Adrenal gland (tissue), 5 donors: ENCODE results near the gene L2HGDH.

ENCODE experiments used
- POLR2A ChIP-seq, 2 donors: fragments of 450-650 bp; IDR thresholded peaks; one replicate each; pipeline ENCODE4 v1.6.1; 2017; ENCODE audit warnings: antibody characterized with exemption in 2 of 2, mild to moderate bottlenecking in 2 of 2, moderate library complexity in 1 of 2
- TF ChIP-seq, protein P1 (sequence below), 6 experiments: fragments of 450-650 bp in 4 of 6; fragments of 200-600 bp in 2 of 6; sonication (generic) in 1 of 6; IDR thresholded peaks; 1 replicate in 5 of 6; 2 replicates in 1 of 6; pipeline versions ENCODE4 v1.5.1 to v1.8.0; 2016 to 2021; ENCODE audit warnings: antibody characterized with exemption in 6 of 6, mild to moderate bottlenecking in 2 of 6, moderate library complexity in 1 of 6
- donor health status: DM: no; HTN: no; CAD: no.

DNA sequence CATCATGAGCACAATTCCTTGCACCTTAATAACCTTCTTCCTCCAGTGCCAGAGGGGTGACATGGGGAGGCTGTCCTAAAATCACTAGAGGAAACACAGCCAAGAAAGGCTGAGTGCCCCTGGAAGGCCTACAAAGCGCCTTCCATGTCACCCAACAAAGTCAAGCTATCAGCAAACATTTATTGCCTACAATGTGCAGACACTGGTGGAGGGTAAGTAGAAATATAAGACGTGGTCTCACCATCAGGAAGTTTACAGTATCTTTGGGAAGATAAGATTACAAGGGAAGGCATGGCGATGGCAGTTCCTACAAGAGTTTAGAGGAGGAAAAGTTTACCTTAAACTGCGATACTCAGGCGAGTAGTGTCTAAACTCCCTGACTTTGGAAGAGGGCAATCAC is 28.0 kb upstream of the L2HGDH start:
- TF ChIP-seq, protein P1, sequence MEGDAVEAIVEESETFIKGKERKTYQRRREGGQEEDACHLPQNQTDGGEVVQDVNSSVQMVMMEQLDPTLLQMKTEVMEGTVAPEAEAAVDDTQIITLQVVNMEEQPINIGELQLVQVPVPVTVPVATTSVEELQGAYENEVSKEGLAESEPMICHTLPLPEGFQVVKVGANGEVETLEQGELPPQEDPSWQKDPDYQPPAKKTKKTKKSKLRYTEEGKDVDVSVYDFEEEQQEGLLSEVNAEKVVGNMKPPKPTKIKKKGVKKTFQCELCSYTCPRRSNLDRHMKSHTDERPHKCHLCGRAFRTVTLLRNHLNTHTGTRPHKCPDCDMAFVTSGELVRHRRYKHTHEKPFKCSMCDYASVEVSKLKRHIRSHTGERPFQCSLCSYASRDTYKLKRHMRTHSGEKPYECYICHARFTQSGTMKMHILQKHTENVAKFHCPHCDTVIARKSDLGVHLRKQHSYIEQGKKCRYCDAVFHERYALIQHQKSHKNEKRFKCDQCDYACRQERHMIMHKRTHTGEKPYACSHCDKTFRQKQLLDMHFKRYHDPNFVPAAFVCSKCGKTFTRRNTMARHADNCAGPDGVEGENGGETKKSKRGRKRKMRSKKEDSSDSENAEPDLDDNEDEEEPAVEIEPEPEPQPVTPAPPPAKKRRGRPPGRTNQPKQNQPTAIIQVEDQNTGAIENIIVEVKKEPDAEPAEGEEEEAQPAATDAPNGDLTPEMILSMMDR (IDR thresholded peaks at IDR 0.05), result no peak
- no peak for TF ChIP-seq POLR2A (IDR thresholded peaks at IDR 0.05)
